Activated CD8-positive, alpha-beta T cell treated with anti-CD3 and anti-CD28 coated beads, Interleukin-2, amount 10 ng/mL, durations not matched to agents 7 days and 5 days (primary cell): ENCODE data around the gene NAB2. TPM values are rescaled to one million over a fixed set of nuclear protein-coding genes. Genes with fewer than 3 reads are reported as not detected.
A peak's percentile ranks its signal among the peaks of the same experiment; 100 is the strongest.
"Not testable (repeated sequence)": the region's sequence is repeated elsewhere in the genome, so short reads cannot be mapped to it uniquely, and the experiment has no call there.

Experiments
- ATAC-seq: fragments of 150-1000 bp; cut with Tn5 transposase; one replicate; pipeline ENCODE4 v1.10.0; 2021; ENCODE audit warnings: moderate library complexity
- CTCF ChIA-PET: fragments of 350-600 bp; sonication (Branson Sonifier 250); formaldehyde crosslinking; loops from one replicate; lab custom pipeline; 2021; ENCODE audit warnings: antibody characterized with exemption; lab: Charles Lee
- POLR2A ChIA-PET: fragments of 350-600 bp; sonication (Branson Sonifier 250); formaldehyde crosslinking; loops from one replicate; lab custom pipeline; 2021; ENCODE audit warnings: antibody characterized with exemption; lab: Charles Lee
- DNase-seq: peaks from one replicate; pipeline ENCODE4 v3.0.0-alpha.2; 2020
- H3K27ac Mint-ChIP-seq: one replicate; pipeline ENCODE4 v1.8.0; 2021; ENCODE audit warnings: mild to moderate bottlenecking, mixed read lengths
- H3K27me3 Mint-ChIP-seq: one replicate; pipeline ENCODE4 v1.8.0; 2021; ENCODE audit warnings: low read depth, mixed read lengths
- H3K36me3 Mint-ChIP-seq: one replicate; pipeline ENCODE4 v1.8.0; 2021; ENCODE audit warnings: low read depth, mixed read lengths
- H3K4me1 Mint-ChIP-seq: one replicate; pipeline ENCODE4 v1.8.0; 2021; ENCODE audit warnings: low read depth, mixed read lengths
- H3K4me3 Mint-ChIP-seq: one replicate; pipeline ENCODE4 v1.8.0; 2021; ENCODE audit warnings: mild to moderate bottlenecking, mixed read lengths
- H3K9me3 Mint-ChIP-seq: one replicate; pipeline ENCODE4 v1.8.0; 2022; ENCODE audit warnings: mixed read lengths; ENCODE audit not compliant: insufficient read depth
- total RNA-seq, 2 experiments: library from RNA; stranded (reverse); gene quantifications; one replicate each; pipeline ENCODE4 v1.2.3, GENCODE V29; 2021

The NAB2 gene
- total RNA-seq, 2 experiments from 2014 or later, result 12.9 to 13.7 TPM

DNA sequence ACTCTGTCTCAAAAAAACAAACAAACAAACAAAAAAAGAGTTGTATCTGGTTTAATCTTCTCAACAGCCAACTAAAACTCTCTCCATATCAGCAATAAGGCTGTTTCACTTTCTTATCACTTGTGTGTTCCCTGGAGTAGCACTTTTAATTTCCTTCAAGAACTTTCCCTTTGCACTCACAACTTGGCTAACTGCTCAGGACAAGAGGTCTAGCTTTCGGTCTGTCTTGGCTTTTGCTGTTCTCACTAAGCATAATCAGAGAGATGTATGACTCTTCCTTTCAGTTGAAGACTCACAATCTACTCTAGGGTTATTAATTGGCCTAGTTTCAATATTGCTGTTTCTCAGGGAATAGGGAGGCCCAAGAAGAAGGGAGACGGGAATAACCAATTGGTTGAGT is 22.7 kb upstream of the NAB2 start:
- Mint-ChIP-seq H3K4me1 (peaks cover 51% of the 10 kb centered on the region), H3K27ac (peak overlapping the region; percentile 41), H3K27me3 (no peaks in the 10 kb centered on the region), H3K4me3 (no peak overlapping the region), H3K36me3 (peaks cover 70% of the 10 kb centered on the region), H3K9me3 (no peaks in the 10 kb centered on the region)
- ChIA-PET POLR2A (interaction anchor here (1.3 to 2.5 kb wide), 5 partner anchors 13 to 46 kb away, joined by 4 to 20 read pairs (median 6); partner anchors contain the start of genes NEMP1 and STAT6), CTCF (interaction anchor here (1.2 to 11.4 kb wide), 10 partner anchors 13 to 67 kb away, joined by 3 to 229 read pairs (median 7); partner anchors contain the start of genes NAB2, STAT6 and ZBTB39)
- ATAC-seq (no peak), DNase-seq (no peak)

DNA sequence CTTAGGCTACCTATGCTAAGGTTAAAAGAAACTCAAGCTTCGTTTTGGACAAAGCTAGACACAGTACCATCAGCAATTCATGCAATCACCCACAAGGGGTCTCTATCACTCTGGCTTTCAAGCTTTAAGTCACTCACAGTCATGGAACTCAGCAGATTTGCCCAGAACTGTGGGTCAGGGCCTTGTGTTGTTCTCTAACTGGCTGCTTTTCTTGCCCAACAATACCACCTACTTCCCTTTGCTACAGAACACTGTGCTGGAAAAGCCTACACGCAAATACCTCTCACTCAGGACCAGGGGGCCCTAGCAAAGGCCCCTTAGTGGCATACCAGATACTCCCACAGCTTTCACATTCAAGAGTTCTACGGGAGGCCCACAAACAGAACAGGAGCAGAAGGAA is 19.4 kb upstream of the NAB2 start:
- ChIA-PET POLR2A (interaction anchor here (0.7 to 6.7 kb wide), 8 partner anchors 9 to 58 kb away, joined by 3 to 84 read pairs (median 5); partner anchors contain the start of genes NEMP1 and STAT6), CTCF (interaction anchor here (0.7 to 11.4 kb wide), 37 partner anchors 9 to 441 kb away, joined by 3 to 233 read pairs (median 5); partner anchors contain the start of genes NAB2, NEMP1, SHMT2 and STAT6)
- ATAC-seq (peak; percentile 95), DNase-seq (peak; percentile 78)
- no peaks in the 10 kb centered on the region for H3K9me3 Mint-ChIP-seq
- H3K36me3 Mint-ChIP-seq, result peaks cover 61% of the 10 kb centered on the region
- H3K27ac Mint-ChIP-seq, result peak overlapping the region; percentile 76
- H3K4me3 Mint-ChIP-seq, result peak overlapping the region; percentile 5
- H3K27me3 Mint-ChIP-seq, result no peaks in the 10 kb centered on the region
- peaks cover 44% of the 10 kb centered on the region for H3K4me1 Mint-ChIP-seq

- Mint-ChIP-seq H3K27me3 (no peaks in the 10 kb centered on the region), H3K4me3 (no peak overlapping the region), H3K4me1 (peaks cover 38% of the 10 kb centered on the region), H3K9me3 (no peaks in the 10 kb centered on the region), H3K36me3 (peaks cover 51% of the 10 kb centered on the region), H3K27ac (no peak overlapping the region)
- ATAC-seq (no peak), DNase-seq (no peak)
- ChIA-PET POLR2A (interaction anchor here (6.7 kb wide), 1 partner anchor 38 kb away, joined by 84 read pairs; the partner anchor contains the start of gene STAT6), CTCF (interaction anchor here (1.6 to 11.4 kb wide), 6 partner anchors 13 to 110 kb away, joined by 3 to 233 read pairs (median 16); partner anchors contain the start of genes NAB2 and STAT6)
Observed at GRCh38 chr12:57072661-57073060, 16.3 kb upstream of the NAB2 start.

DNA sequence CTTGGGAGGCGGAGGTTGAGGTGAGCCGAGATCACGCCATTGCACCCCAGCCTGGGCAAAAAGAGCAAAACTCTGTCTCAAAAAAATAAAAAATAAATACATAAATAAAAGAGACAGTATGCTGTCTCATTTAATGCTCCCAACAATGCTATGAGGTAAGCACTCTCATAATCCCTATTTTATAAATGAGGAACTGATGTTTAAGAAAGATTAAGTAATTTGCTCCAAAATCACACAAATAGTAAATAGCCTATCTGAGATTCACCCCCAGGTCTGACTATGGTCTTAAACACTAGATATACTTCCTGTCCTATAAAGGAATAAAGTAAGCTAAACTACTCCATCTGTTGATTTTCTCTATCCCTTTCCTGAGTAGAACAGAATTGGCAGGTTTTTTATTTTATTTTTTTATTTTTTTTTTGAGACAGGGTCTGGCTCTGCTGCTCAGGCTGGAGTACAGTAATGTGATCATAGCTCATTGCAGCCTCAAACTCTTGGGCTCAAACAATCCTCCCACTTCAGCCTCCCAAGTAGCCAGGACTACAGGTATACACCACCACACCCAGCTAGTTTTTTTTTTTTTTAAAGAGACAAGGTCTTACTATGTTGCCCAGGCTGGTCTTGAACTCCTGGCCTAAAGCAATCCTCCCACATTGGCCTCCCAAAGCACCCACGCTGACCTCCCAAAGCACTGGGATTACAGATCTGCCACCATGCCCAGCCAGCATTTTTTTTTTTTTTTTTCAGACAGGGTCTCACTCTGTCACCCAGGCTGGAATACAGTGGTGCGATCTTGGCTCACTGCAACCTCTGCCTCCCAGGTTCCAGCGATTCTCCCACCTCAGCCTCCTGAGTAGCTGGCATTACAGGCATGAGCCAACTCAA is 15.1 kb upstream of the NAB2 start:
- not testable (repeated sequence) for DNase-seq, H3K4me3 Mint-ChIP-seq, H3K27me3 Mint-ChIP-seq, H3K27ac Mint-ChIP-seq, ATAC-seq, H3K9me3 Mint-ChIP-seq
- Mint-ChIP-seq H3K36me3 (peaks cover 50% of the 10 kb centered on the region), H3K4me1 (peaks cover 38% of the 10 kb centered on the region)
- CTCF ChIA-PET, result interaction anchor here (1.6 to 11.4 kb wide), 5 partner anchors 14 to 109 kb away, joined by 3 to 233 read pairs (median 6); partner anchors contain the start of genes NAB2 and STAT6
- POLR2A ChIA-PET, result interaction anchor here (6.7 kb wide), 1 partner anchor 37 kb away, joined by 84 read pairs; the partner anchor contains the start of gene STAT6

DNA sequence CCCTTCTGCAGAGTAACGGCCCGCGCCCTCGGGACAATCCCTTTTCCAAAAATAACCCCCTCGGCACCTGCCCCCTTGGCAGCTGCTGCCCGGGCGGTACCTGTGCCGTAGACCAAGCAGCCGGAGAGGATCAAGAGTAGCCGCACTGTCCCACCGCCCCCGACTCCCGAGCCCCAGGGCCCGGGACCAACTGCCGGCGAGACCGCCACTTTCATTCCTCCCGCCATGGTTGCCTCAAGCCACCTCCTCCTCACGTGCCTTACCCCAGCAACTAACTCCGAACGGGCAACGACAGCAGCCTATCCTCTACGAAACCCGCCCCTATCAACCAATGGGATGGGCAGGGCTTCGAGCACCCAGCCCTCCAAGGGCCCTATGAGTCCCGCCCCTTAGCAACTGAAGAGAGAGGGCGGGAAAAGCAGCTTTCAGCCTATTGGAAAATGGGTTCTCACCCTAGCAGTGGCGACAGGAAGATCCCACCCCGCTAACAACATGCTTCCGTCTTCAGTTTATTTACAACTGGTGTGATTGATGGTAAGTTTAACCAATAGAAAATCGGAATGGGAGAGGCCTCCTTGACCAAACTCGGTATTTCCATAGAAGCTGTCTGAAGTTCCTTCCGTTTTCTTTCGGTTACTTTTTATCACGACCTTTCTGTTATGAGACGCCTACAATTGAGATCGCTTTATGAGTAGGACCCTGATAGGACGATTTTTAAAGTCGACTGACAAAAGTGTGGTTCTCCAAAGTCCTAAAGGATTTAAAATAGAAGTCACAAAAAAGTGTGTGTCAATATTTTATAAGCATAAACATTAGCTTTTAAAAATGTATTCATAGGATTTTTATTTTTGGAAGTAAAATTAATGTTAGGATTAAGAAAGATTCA is 10.2 kb upstream of the NAB2 start, which contains the start of gene NEMP1:
Gene NEMP1 (minus strand): TSS at position 273 of the 886 bp plus-strand sequence. CDS start 46 bp downstream, at position 227.
- peaks cover 18% of the 10 kb centered on the region for H3K36me3 Mint-ChIP-seq
- H3K4me1 Mint-ChIP-seq, result peaks cover 29% of the 10 kb centered on the region
- no peaks in the 10 kb centered on the region for H3K9me3 Mint-ChIP-seq
- ATAC-seq (peak; percentile 97), DNase-seq (peak; percentile 99)
- H3K4me3 Mint-ChIP-seq, result peak within 1 kb of the TSS; percentile 99
- H3K27me3 Mint-ChIP-seq, result no peaks in the 10 kb centered on the region
- ChIA-PET CTCF (interaction anchor here (0.6 to 5.8 kb wide), 24 partner anchors 9 to 442 kb away, joined by 3 to 104 read pairs (median 5); partner anchors contain the start of genes STAT6 and ZBTB39), POLR2A (interaction anchor here (0.6 to 4.9 kb wide), 25 partner anchors 10 to 443 kb away, joined by 3 to 95 read pairs (median 5); partner anchors contain the start of genes MYO1A, NAB2, NACA and SHMT2)
- peak within 1 kb of the TSS; percentile 98 for H3K27ac Mint-ChIP-seq

GRCh38 chr12:57079821-57080220 is 9.1 kb upstream of the NAB2 start:
- Mint-ChIP-seq H3K4me1 (peaks cover 27% of the 10 kb centered on the region), H3K27me3 (no peaks in the 10 kb centered on the region), H3K9me3 (no peaks in the 10 kb centered on the region), H3K36me3 (peaks cover 14% of the 10 kb centered on the region), H3K27ac (peak overlapping the region; percentile 98), H3K4me3 (peak overlapping the region; percentile 25)
- no peak for DNase-seq
- ChIA-PET POLR2A (interaction anchor here (1.2 to 4.9 kb wide), 10 partner anchors 9 to 444 kb away, joined by 3 to 95 read pairs (median 12); partner anchors contain the start of genes NAB2, NACA, SHMT2 and STAT6), CTCF (interaction anchor here (1.0 to 5.8 kb wide), 18 partner anchors 10 to 134 kb away, joined by 3 to 104 read pairs (median 8); partner anchors contain the start of genes STAT6 and ZBTB39)
- no peak for ATAC-seq

DNA sequence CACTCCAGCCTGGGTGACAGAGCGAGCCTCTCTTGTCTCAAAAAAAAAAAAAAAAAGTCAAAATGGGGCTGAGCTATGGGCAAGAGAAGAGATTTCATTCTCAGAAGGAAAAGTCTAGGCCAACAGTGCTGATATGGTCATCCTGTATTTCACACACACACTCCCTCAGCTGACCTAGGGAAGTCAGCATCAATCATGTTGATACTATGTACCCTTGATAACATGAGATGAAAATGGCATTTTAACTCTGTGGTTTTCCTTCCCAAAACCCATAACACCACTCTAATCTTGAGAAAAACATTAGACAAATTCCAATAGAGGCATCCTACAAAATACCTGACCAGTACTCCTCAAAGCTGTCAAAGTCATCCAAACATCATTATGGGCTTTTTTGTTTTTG is 8.1 kb upstream of the NAB2 start:
- CTCF ChIA-PET, result interaction anchor here (2.8 to 5.8 kb wide), 4 partner anchors 11 to 30 kb away, joined by 12 to 104 read pairs (median 30); partner anchors contain the start of gene STAT6
- no peak overlapping the region for H3K4me3 Mint-ChIP-seq

DNA sequence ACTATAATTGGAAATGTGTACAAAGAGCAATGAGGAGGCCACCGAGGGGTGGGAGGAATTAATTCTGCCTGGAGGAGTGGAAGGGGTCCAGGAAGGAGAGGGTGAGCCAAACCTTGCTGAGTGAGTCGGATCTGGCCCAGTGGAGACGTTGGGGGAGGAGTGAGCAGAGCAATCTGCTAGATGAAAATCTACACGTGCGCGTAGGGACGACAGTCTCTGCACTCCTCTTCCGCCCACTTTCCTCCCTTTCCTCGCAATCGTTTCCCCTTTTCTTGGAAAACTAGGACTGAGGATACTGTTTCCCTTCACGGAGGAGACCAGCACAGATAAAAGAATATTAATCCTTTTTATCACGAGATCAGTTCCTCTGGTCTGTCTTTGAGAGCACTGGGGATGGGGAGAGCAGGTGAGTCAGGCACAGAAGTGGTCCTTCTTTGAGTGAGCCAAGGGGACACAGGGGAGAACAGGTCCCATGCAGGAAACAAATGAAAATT is 2.9 kb upstream of the NAB2 start:
- H3K27me3 Mint-ChIP-seq, result no peaks in the 10 kb centered on the region
- ATAC-seq (no peak), DNase-seq (peak; percentile 43)
- H3K4me1 Mint-ChIP-seq, result peaks cover 47% of the 10 kb centered on the region
- H3K27ac Mint-ChIP-seq, result peak overlapping the region; percentile 97
- POLR2A ChIA-PET, result interaction anchor here (1.0 to 5.1 kb wide), 4 partner anchors 7 to 25 kb away, joined by 4 to 56 read pairs (median 30); partner anchors contain the start of genes NEMP1 and STAT6
- CTCF ChIA-PET, result interaction anchor here (2.0 to 18.4 kb wide), 3 partner anchors 16 to 21 kb away, joined by 7 to 233 read pairs (median 190); partner anchors contain the start of gene STAT6
- peaks cover 8% of the 10 kb centered on the region for H3K36me3 Mint-ChIP-seq
- H3K4me3 Mint-ChIP-seq, result peak overlapping the region; percentile 87
- no peaks in the 10 kb centered on the region for H3K9me3 Mint-ChIP-seq

More for the DNA sequence above, 8.1 kb upstream of the NAB2 start:
- H3K4me1 Mint-ChIP-seq, result peaks cover 38% of the 10 kb centered on the region
- ATAC-seq (no peak), DNase-seq (no peak)
- no peak overlapping the region for H3K27ac Mint-ChIP-seq
- H3K27me3 Mint-ChIP-seq, result no peaks in the 10 kb centered on the region
- H3K9me3 Mint-ChIP-seq, result no peaks in the 10 kb centered on the region
- peaks cover 14% of the 10 kb centered on the region for H3K36me3 Mint-ChIP-seq
- POLR2A ChIA-PET, result interaction anchor here (3.6 to 4.9 kb wide), 3 partner anchors 8 to 31 kb away, joined by 33 to 95 read pairs (median 56); partner anchors contain the start of genes NAB2 and STAT6

DNA sequence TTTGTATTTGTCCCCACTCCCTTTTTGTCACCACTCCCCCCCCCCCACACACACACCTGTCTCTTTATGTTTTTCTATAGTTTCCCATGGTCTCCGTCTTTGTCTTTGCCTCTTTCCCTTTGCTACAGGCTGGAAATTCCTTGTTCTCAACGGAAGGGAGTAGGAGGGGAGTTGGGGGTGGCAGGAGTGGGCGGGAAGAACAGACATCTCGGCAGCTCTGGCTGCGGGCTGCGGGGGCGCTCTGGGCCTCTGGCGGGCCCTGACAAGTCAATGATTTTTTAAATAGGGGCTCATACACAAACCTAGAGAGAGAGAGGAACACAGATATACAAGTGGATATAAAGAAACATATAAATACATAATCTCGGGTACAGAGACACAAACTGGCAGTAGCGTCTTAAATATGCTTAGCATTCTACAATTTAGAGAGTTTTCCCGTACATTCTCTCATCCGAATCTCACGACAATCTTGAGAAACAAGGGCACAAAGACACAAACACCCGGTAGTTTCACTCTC is 2.4 kb upstream of the NAB2 start:
- no peaks in the 10 kb centered on the region for H3K9me3 Mint-ChIP-seq
- H3K4me3 Mint-ChIP-seq, result peak overlapping the region; percentile 87
- DNase-seq (peak; percentile 56), ATAC-seq (no peak)
- peaks cover 12% of the 10 kb centered on the region for H3K36me3 Mint-ChIP-seq
- peaks cover 48% of the 10 kb centered on the region for H3K4me1 Mint-ChIP-seq
- peak overlapping the region; percentile 97 for H3K27ac Mint-ChIP-seq
- CTCF ChIA-PET, result interaction anchor here (12.4 to 18.4 kb wide), 2 partner anchors 17 to 21 kb away, joined by 190 to 233 read pairs; partner anchors contain the start of gene STAT6
- H3K27me3 Mint-ChIP-seq, result no peaks in the 10 kb centered on the region
- POLR2A ChIA-PET, result interaction anchor here (1.0 to 5.1 kb wide), 4 partner anchors 7 to 24 kb away, joined by 4 to 56 read pairs (median 30); partner anchors contain the start of genes NEMP1 and STAT6
